ENCODE data around the gene TMCO6.
"Not testable (repeated sequence)": the region's sequence is repeated elsewhere in the genome, so short reads cannot be mapped to it uniquely, and the experiment has no call there.

TMCO6 gene

GRCh38 chr5:140637371-140638100, 1.7 kb upstream of the TMCO6 start:
- no CpG with 5 or more reads among the region's 10 CpGs for WGBS (ENCODE audit: insufficient coverage, insufficient read length)
- Histone ChIP-seq H3K9me3 (ENCODE audit: control insufficient read depth, insufficient read depth, low read length) (no peaks in the 10 kb centered on the region), H3K4me1 (ENCODE audit: control insufficient read depth, insufficient read depth, low read length) (no peaks in the 10 kb centered on the region), H3K4me3 (ENCODE audit: low read length) (no peak overlapping the region), H3K36me3 (ENCODE audit: control insufficient read depth, insufficient read depth, low read length) (no peaks in the 10 kb centered on the region), H3K27me3 (ENCODE audit: control insufficient read depth, insufficient read depth, low read length) (peaks cover 9% of the 10 kb centered on the region; the same call in 1 of the 2 replicates), H3K27ac (ENCODE audit: low read length) (no peak overlapping the region)
- no peak for DNase-seq (ENCODE audit: low read depth, low spot score)

GRCh38 chr5:140638898-140639147, 428 bp upstream of the TMCO6 start:
- not testable (repeated sequence) for H3K4me1 ChIP-seq (ENCODE audit: control insufficient read depth, insufficient read depth, low read length); H3K4me3 ChIP-seq (ENCODE audit: low read length); H3K27ac ChIP-seq (ENCODE audit: low read length); H3K27me3 ChIP-seq (ENCODE audit: control insufficient read depth, insufficient read depth, low read length); DNase-seq (ENCODE audit: low read depth, low spot score); H3K36me3 ChIP-seq (ENCODE audit: control insufficient read depth, insufficient read depth, low read length); H3K9me3 ChIP-seq (ENCODE audit: control insufficient read depth, insufficient read depth, low read length)
- no CpG with 5 or more reads among the region's 9 CpGs for WGBS (ENCODE audit: insufficient coverage, insufficient read length)

GRCh38 chr5:140641716-140642115, 2.5 kb downstream of the TMCO6 start:
- Histone ChIP-seq H3K4me1 (ENCODE audit: control insufficient read depth, insufficient read depth, low read length) (no peaks in the 10 kb centered on the region), H3K4me3 (ENCODE audit: low read length) (no peak overlapping the region), H3K27ac (ENCODE audit: low read length) (no peak overlapping the region), H3K9me3 (ENCODE audit: control insufficient read depth, insufficient read depth, low read length) (no peaks in the 10 kb centered on the region), H3K27me3 (ENCODE audit: control insufficient read depth, insufficient read depth, low read length) (no peaks in the 10 kb centered on the region), H3K36me3 (ENCODE audit: control insufficient read depth, insufficient read depth, low read length) (peaks cover 12% of the 10 kb centered on the region)
- DNase-seq (ENCODE audit: low read depth, low spot score), result no peak
- no CpG with 5 or more reads among the region's 8 CpGs for WGBS (ENCODE audit: insufficient coverage, insufficient read length)

GRCh38 chr5:140642718-140643117, 3.5 kb downstream of the TMCO6 start:
- Histone ChIP-seq H3K36me3 (ENCODE audit: control insufficient read depth, insufficient read depth, low read length) (peaks cover 12% of the 10 kb centered on the region), H3K9me3 (ENCODE audit: control insufficient read depth, insufficient read depth, low read length) (no peaks in the 10 kb centered on the region), H3K4me1 (ENCODE audit: control insufficient read depth, insufficient read depth, low read length) (no peaks in the 10 kb centered on the region), H3K27ac (ENCODE audit: low read length) (no peak overlapping the region), H3K27me3 (ENCODE audit: control insufficient read depth, insufficient read depth, low read length) (no peaks in the 10 kb centered on the region), H3K4me3 (ENCODE audit: low read length) (no peak overlapping the region)
- DNase-seq (ENCODE audit: low read depth, low spot score), result no peak
- WGBS (ENCODE audit: insufficient coverage, insufficient read length), result no CpG with 5 or more reads among the region's 3 CpGs

- Histone ChIP-seq H3K36me3 (ENCODE audit: control insufficient read depth, insufficient read depth, low read length) (peaks cover 12% of the 10 kb centered on the region), H3K27me3 (ENCODE audit: control insufficient read depth, insufficient read depth, low read length) (no peaks in the 10 kb centered on the region), H3K4me1 (ENCODE audit: control insufficient read depth, insufficient read depth, low read length) (no peaks in the 10 kb centered on the region), H3K27ac (ENCODE audit: low read length) (no peak overlapping the region), H3K4me3 (ENCODE audit: low read length) (peak overlapping the region; percentile 81), H3K9me3 (ENCODE audit: control insufficient read depth, insufficient read depth, low read length) (no peaks in the 10 kb centered on the region)
- WGBS (ENCODE audit: insufficient coverage, insufficient read length), result no CpG with 5 or more reads among the region's 27 CpGs
- DNase-seq (ENCODE audit: low read depth, low spot score), result no peak
Observed at GRCh38 chr5:140647042-140647419, 7.8 kb downstream of the TMCO6 start.

- H3K27me3 ChIP-seq (ENCODE audit: control insufficient read depth, insufficient read depth, low read length), result no peaks in the 10 kb centered on the region
- H3K4me1 ChIP-seq (ENCODE audit: control insufficient read depth, insufficient read depth, low read length), result no peaks in the 10 kb centered on the region
- WGBS (ENCODE audit: insufficient coverage, insufficient read length), result 100% methylated on average over 12 of the region's 17 CpGs
- no peak overlapping the region for H3K27ac ChIP-seq (ENCODE audit: low read length)
- H3K9me3 ChIP-seq (ENCODE audit: control insufficient read depth, insufficient read depth, low read length), result no peaks in the 10 kb centered on the region
- no peak overlapping the region for H3K4me3 ChIP-seq (ENCODE audit: low read length)
- H3K36me3 ChIP-seq (ENCODE audit: control insufficient read depth, insufficient read depth, low read length), result peaks cover 28% of the 10 kb centered on the region; the same call in 1 of the 2 replicates
- DNase-seq (ENCODE audit: low read depth, low spot score), result no peak
Observed at GRCh38 chr5:140658870-140659269, 19.6 kb downstream of the TMCO6 start.

- not testable (repeated sequence) for H3K9me3 ChIP-seq (ENCODE audit: control insufficient read depth, insufficient read depth, low read length)
- WGBS (ENCODE audit: insufficient coverage, insufficient read length), result no CpG with 5 or more reads among the region's 6 CpGs
Observed at GRCh38 chr5:140660371-140660770, 21.1 kb downstream of the TMCO6 start.

GRCh38 chr5:140664030-140664358, 24.7 kb downstream of the TMCO6 start:
- H3K27ac ChIP-seq (ENCODE audit: low read length), result no peak overlapping the region

More at GRCh38 chr5:140660371-140660770, 21.1 kb downstream of the TMCO6 start:
- H3K27me3 ChIP-seq (ENCODE audit: control insufficient read depth, insufficient read depth, low read length); H3K27ac ChIP-seq (ENCODE audit: low read length); H3K4me3 ChIP-seq (ENCODE audit: low read length); H3K4me1 ChIP-seq (ENCODE audit: control insufficient read depth, insufficient read depth, low read length); DNase-seq (ENCODE audit: low read depth, low spot score): not testable (repeated sequence)
- H3K36me3 ChIP-seq (ENCODE audit: control insufficient read depth, insufficient read depth, low read length), result peaks cover 23% of the 10 kb centered on the region; the same call in 1 of the 2 replicates

GRCh38 chr5:140664359-140665119, 25.3 kb downstream of the TMCO6 start, which contains the start of gene WDR55:
WDR55 (plus strand) TSS chr5:140664904; CDS start chr5:140664913, 9 bp downstream.
- no peaks in the 10 kb centered on the region for H3K9me3 ChIP-seq (ENCODE audit: control insufficient read depth, insufficient read depth, low read length)
- no peak within 1 kb of the TSS for H3K27ac ChIP-seq (ENCODE audit: low read length)
- no peaks in the 10 kb centered on the region for H3K4me1 ChIP-seq (ENCODE audit: control insufficient read depth, insufficient read depth, low read length)
- WGBS (ENCODE audit: insufficient coverage, insufficient read length), result no CpG with 5 or more reads among the region's 54 CpGs
- H3K4me3 ChIP-seq (ENCODE audit: low read length), result peak within 1 kb of the TSS; percentile 86
- H3K27me3 ChIP-seq (ENCODE audit: control insufficient read depth, insufficient read depth, low read length), result no peaks in the 10 kb centered on the region
- H3K36me3 ChIP-seq (ENCODE audit: control insufficient read depth, insufficient read depth, low read length), result peaks cover 20% of the 10 kb centered on the region; the same call in 1 of the 2 replicates
- peak; percentile 67 for DNase-seq (ENCODE audit: low read depth, low spot score)

More at GRCh38 chr5:140664030-140664358, 24.7 kb downstream of the TMCO6 start:
- no CpG with 5 or more reads among the region's 18 CpGs for WGBS (ENCODE audit: insufficient coverage, insufficient read length)
- H3K27me3 ChIP-seq (ENCODE audit: control insufficient read depth, insufficient read depth, low read length), result no peaks in the 10 kb centered on the region
- peak overlapping the region; percentile 86 for H3K4me3 ChIP-seq (ENCODE audit: low read length)
- no peak for DNase-seq (ENCODE audit: low read depth, low spot score)
- H3K36me3 ChIP-seq (ENCODE audit: control insufficient read depth, insufficient read depth, low read length), result peaks cover 17% of the 10 kb centered on the region; the same call in 1 of the 2 replicates
- no peaks in the 10 kb centered on the region for H3K4me1 ChIP-seq (ENCODE audit: control insufficient read depth, insufficient read depth, low read length)
- no peaks in the 10 kb centered on the region for H3K9me3 ChIP-seq (ENCODE audit: control insufficient read depth, insufficient read depth, low read length)

- peaks cover 26% of the 10 kb centered on the region for H3K36me3 ChIP-seq (ENCODE audit: control insufficient read depth, insufficient read depth, low read length)
- not testable (repeated sequence) for H3K4me3 ChIP-seq (ENCODE audit: low read length); H3K9me3 ChIP-seq (ENCODE audit: control insufficient read depth, insufficient read depth, low read length); H3K27me3 ChIP-seq (ENCODE audit: control insufficient read depth, insufficient read depth, low read length); H3K27ac ChIP-seq (ENCODE audit: low read length); DNase-seq (ENCODE audit: low read depth, low spot score); H3K4me1 ChIP-seq (ENCODE audit: control insufficient read depth, insufficient read depth, low read length)
- WGBS (ENCODE audit: insufficient coverage, insufficient read length), result no CpG with 5 or more reads among the region's 4 CpGs
Observed at GRCh38 chr5:140671035-140671434, 31.8 kb downstream of the TMCO6 start.
